GM10266 (cell line): ENCODE measurements around the gene ARG1.

ENCODE experiments used
- DNase-seq: peaks from one replicate; pipeline ENCODE4 v3.0.0; 2012; ENCODE audit errors: extremely low spot score
- TF ChIP-seq, protein P1 (sequence below): IDR thresholded peaks from 2 replicates; pipeline ENCODE4 v1.5.1; 2012; ENCODE audit warnings: mild to moderate bottlenecking, low read depth; ENCODE audit not compliant: control insufficient read depth, insufficient read depth; ENCODE audit errors: missing control alignments

The ARG1 gene

DNA sequence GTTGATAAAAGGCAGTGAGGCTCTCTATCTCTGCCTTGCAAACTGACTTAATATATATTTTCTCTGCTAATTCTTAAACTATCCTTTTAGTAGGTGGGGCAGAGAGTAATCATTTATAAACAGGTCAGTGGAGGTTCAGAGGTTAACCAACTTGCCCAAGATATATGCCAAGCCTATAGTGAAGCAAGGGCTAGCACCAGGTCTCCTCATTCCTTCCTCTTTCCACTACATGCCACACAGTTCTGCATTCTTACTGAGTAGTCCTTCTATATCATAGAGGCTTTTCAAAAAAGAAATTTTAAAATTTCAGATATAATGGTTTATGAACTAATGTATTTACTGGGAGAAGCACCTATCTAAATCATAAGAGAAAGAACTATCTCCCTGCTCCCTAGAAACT, 8.5 kb downstream of the ARG1 start:
- TF ChIP-seq, protein P1, sequence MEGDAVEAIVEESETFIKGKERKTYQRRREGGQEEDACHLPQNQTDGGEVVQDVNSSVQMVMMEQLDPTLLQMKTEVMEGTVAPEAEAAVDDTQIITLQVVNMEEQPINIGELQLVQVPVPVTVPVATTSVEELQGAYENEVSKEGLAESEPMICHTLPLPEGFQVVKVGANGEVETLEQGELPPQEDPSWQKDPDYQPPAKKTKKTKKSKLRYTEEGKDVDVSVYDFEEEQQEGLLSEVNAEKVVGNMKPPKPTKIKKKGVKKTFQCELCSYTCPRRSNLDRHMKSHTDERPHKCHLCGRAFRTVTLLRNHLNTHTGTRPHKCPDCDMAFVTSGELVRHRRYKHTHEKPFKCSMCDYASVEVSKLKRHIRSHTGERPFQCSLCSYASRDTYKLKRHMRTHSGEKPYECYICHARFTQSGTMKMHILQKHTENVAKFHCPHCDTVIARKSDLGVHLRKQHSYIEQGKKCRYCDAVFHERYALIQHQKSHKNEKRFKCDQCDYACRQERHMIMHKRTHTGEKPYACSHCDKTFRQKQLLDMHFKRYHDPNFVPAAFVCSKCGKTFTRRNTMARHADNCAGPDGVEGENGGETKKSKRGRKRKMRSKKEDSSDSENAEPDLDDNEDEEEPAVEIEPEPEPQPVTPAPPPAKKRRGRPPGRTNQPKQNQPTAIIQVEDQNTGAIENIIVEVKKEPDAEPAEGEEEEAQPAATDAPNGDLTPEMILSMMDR = no peak
- DNase-seq = no peak

DNA sequence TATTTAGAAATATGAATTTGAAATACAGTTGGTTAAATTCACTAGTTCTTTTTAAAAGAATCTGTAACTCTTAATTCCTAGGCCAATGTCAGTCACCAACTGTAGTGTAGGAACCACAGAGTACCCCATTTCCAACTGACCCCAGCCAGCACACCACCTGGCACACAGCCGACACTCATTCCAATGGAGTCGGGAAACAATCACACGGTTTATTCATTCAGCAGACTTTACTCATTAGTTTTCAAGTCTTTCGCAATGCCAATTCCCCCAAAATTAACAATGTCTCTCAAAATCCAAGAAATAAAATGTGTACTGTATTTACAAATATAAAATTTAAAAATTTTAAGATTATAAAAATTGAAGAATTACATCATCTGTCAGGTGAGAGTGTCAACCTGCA, 13.5 kb downstream of the ARG1 start:
- no peak for DNase-seq
- TF ChIP-seq, protein P1 = no peak

DNA sequence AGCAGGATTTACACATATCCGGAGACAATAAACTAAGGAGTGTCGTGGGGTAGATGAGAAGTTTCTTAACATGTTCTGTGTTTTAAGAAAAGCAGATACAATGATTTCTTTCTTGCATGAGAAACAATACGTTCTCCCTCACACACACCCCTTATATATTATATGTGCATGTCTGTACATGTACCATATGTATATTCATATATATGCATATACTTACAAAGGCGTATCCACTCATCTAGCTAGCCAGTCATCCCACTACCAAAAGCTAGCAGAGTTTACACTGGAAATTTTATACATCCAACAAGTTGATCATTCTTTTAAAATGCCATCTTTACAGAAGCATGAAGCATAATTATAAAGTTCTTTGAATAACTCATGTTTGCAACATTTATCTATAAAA, 14.9 kb downstream of the ARG1 start:
- TF ChIP-seq, protein P1 = no peak
- no peak for DNase-seq

DNA sequence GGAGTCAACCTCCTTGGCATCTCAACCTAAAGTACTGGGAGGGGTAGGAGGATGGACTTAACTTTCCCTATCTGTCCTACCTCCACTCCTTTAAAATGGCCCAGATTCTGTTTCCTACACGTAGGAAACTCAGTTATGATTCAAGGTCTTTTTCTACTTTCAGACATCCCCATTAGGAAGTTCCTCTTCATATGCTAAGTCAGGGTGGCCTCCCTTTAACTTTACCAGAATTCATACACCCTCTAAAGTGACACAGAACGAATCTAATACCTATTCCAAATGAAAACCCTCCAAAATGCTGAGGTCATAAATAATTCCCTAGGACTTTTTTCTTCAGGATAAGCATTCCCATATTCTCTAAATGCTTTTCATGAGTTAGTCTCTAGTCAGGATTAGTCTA, 15.6 kb downstream of the ARG1 start:
- no peak for DNase-seq
- TF ChIP-seq, protein P1 = no peak

DNA sequence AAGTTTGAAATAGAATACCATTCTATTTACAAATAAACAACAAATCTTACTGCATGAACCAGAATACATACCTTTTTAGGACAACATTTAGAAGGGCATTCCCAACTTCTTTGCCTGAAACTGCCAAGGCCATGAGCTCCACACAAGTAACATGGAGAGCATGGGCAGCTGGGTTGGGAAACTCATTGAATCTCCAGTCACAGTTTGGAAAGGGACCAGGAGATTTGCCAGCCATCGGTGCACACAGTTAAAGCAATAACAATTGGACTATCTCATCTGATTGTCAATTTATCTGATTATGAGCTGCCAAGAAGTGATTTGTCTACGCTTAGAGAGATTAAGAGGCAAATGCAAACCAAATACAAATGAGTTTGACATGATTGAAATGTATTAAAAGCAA, 19.9 kb downstream of the ARG1 start:
- TF ChIP-seq, protein P1 = no peak
- DNase-seq = no peak

DNA sequence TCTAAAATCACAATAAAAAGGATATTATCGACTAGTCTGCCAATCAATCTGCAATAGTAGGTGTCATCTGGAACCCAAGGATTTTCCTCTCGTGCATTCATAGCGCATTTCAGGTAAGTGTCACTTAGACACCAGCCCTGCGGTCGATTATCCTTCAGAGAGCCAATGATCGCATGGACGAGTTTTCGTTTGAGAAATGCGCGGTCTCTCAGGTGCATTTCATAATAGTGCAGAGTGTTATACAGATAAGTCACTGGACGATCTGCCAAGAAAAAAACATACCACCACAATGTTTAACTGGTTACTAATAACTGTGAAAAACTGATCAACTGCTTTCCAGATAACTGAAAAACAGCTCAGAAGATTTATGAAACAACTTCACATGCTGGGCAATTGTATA, 21.0 kb downstream of the ARG1 start:
- DNase-seq = no peak
- TF ChIP-seq, protein P1 = no peak

DNA sequence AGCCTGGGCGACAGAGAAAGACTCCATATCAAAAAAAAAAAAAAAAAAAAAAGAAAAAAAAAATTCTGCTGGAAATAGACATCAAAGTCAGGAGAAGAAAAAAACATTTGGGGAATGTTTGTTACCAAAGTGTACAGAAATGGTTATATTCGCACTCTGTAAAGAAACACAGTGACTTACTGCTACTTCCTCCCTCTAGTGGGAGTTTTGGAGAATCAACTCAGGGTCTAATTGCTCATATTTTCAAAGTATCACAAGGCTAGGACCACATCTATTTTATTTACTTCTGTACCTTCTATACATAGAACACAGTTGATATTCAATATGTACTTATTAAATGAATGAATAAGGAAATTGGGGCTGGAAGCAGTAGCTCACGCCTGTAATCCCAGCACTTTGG, 24.4 kb downstream of the ARG1 start:
- DNase-seq = no peak
- TF ChIP-seq, protein P1 = no peak

DNA sequence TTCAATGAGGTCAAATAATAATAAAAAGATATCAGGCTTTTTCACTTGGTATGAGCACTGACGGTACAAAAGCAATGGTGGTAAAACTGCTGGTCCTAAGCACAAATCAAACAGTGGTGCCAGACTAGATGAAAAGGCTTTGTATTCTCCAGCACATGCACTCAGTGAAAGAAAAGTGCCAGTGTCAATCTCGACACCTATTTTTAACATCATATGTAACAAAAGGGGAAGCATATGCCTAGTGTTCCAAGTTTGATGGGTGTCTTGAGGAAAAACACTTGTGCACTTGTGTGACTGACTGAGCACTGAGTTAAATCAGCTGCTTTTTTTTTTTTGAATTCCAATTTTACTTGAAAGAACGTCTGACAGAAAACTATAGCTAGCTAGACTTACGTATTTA, 27.7 kb downstream of the ARG1 start:
- DNase-seq = no peak
- TF ChIP-seq, protein P1 = no peak
